Prostate gland (tissue), 2 donors: ENCODE data around the gene NUP205. TPM values are rescaled to one million over a fixed set of nuclear protein-coding genes. Genes with fewer than 3 reads are reported as not detected.
"Not testable (repeated sequence)": the region's sequence is repeated elsewhere in the genome, so short reads cannot be mapped to it uniquely, and the experiment has no call there.

Source experiments
- DNase-seq: peaks from one replicate; pipeline ENCODE4 v3.0.0-alpha.2; 2019; ENCODE audit warnings: low spot score
- H3K27ac ChIP-seq, 2 donors: fragments of 200-600 bp; sonication (generic); 2 replicates each; pipeline ENCODE4 v1.5.1; 2017 to 2019
- H3K27me3 ChIP-seq: fragments of 200-600 bp; sonication (generic); replicated peaks from 2 replicates; pipeline ENCODE4 v1.5.1; 2019; ENCODE audit not compliant: insufficient read depth
- H3K36me3 ChIP-seq, 2 donors: fragments of 200-600 bp; sonication (generic); 1 replicate in 1 of 2; 2 replicates in 1 of 2; pipeline versions ENCODE4 v1.5.1 to v1.8.1; 2017 to 2019
- H3K4me1 ChIP-seq: fragments of 200-600 bp; sonication (generic); replicated peaks from 2 replicates; pipeline ENCODE4 v1.5.1; 2019
- H3K4me3 ChIP-seq, 2 donors: fragments of 200-600 bp; sonication (generic); 2 replicates each; pipeline ENCODE4 v1.5.1; 2017 to 2019
- H3K9me3 ChIP-seq: fragments of 200-600 bp; sonication (generic); 2 replicates; pipeline ENCODE4 v1.5.1; 2017
- POLR2A ChIP-seq: fragments of 450-650 bp; IDR thresholded peaks from one replicate; pipeline ENCODE4 v1.6.1; 2016; ENCODE audit warnings: antibody characterized with exemption, mild to moderate bottlenecking
- POLR2AphosphoS5 ChIP-seq: sonication (generic); formaldehyde crosslinking; IDR thresholded peaks from one replicate; pipeline ENCODE4 v1.6.1; 2017; ENCODE audit warnings: antibody characterized with exemption
- WGBS: methylation state at CpG from one replicate; pipeline ENCODE4 v1.1.5; 2018; 5-methylcytosine and 5-hydroxymethylcytosine counted together
- intact Hi-C: fragments of 100-400 bp; cut with DNase I; formaldehyde crosslinking; loops from one replicate; pipeline ENCODE4 v1.14.2; 2022
- total RNA-seq, 2 donors: library from RNA; depleted of rRNA; stranded (reverse); fragments of >200 nt; gene quantifications; one replicate each; pipeline ENCODE4 v1.1.0, GENCODE V29; 2016
- TF ChIP-seq, protein P1 (sequence below), 4 experiments: fragments of 200-600 bp in 2 of 4; fragments of 450-650 bp in 2 of 4; sonication (generic) in 2 of 4; IDR thresholded peaks; 1 replicate in 3 of 4; 2 replicates in 1 of 4; pipeline ENCODE4 v1.5.1; 2016 to 2019; ENCODE audit warnings: antibody characterized with exemption in 4 of 4, mild to moderate bottlenecking in 2 of 4, moderate library complexity in 2 of 4

The NUP205 gene
- total RNA-seq, 2 donors from 2014 or later = 33.1 to 62.4 TPM

DNA sequence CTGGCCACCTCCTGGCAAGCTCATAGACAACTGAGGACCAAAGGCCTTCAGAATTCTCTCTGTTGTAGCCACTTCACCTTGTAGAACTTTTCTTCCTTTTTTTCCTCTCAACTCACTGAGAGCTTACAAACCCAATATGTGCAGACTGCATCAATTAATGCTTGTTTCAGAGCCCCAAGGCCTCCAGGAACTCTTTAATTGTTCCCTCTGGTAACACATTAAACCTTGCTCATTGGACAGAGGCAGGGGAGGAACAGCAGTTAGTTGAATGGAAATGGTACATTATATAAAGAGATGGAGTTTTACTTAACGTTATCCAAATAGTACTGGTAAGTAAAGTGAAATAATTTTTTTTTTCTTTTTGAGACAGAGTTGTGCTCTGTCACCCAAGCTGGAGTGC is 129.7 kb downstream of the NUP205 start:
- WGBS = 0% methylated on average over 1 of the region's 1 CpG
- no peak for DNase-seq
- no peaks in the 10 kb centered on the region for H3K4me1 ChIP-seq
- no peaks in the 10 kb centered on the region for H3K27me3 ChIP-seq
- H3K4me3 ChIP-seq = no peak overlapping the region
- H3K9me3 ChIP-seq = no peaks in the 10 kb centered on the region
- intact Hi-C loops = no loop called here
- H3K36me3 ChIP-seq = no peaks in the 10 kb centered on the region
- no peak overlapping the region for H3K27ac ChIP-seq
- TF ChIP-seq POLR2A = no peak
- TF ChIP-seq POLR2AphosphoS5 = no peak
- TF ChIP-seq, protein P1, sequence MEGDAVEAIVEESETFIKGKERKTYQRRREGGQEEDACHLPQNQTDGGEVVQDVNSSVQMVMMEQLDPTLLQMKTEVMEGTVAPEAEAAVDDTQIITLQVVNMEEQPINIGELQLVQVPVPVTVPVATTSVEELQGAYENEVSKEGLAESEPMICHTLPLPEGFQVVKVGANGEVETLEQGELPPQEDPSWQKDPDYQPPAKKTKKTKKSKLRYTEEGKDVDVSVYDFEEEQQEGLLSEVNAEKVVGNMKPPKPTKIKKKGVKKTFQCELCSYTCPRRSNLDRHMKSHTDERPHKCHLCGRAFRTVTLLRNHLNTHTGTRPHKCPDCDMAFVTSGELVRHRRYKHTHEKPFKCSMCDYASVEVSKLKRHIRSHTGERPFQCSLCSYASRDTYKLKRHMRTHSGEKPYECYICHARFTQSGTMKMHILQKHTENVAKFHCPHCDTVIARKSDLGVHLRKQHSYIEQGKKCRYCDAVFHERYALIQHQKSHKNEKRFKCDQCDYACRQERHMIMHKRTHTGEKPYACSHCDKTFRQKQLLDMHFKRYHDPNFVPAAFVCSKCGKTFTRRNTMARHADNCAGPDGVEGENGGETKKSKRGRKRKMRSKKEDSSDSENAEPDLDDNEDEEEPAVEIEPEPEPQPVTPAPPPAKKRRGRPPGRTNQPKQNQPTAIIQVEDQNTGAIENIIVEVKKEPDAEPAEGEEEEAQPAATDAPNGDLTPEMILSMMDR (IDR thresholded peaks at IDR 0.05) = no peak

DNA sequence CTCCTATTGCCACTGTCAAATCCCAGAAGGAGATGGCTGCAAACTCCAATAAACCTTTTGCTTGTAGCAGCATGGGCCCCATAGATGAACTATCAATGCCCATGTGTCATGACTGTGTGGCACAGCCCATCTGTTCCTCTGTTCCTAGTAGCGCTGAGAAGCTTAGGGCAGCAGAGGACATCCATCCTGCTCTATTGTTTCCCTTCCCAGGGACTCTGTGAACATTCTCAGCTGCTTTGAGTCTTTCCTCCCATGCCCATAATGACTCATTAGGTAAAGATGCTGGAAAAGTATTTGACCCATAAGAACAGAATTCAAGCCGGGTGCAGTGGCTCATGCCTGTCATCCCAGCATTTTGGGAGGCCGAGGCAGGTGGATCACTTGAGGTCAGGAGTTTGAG is 132.8 kb downstream of the NUP205 start:
- TF ChIP-seq, protein P1 (IDR thresholded peaks at IDR 0.05) = no peak
- TF ChIP-seq POLR2AphosphoS5 (no peak), POLR2A (no peak)
- H3K9me3 ChIP-seq = no peaks in the 10 kb centered on the region
- intact Hi-C loops = no loop called here

DNA sequence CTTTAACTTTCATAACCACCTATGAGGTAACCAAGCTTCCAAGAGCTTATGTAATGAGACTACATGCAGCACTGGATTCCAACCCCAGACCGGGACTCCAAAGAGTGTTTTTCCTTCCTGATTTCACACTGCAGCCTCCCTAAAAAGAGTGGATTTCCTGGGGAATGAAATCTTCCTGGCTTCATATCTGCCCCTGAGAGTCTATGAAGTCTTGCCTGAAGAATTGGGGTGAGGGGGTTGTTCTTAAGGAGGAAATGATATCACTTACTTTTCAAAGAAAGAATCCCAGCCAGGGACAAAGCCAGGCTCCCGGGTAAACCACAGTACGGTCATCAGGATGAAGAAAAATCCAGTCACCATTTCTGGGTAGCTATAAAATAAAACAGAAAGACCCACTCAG is 134.3 kb downstream of the NUP205 start:
- WGBS = 61% methylated on average over 3 of the region's 3 CpGs
- TF ChIP-seq POLR2AphosphoS5 (no peak), POLR2A (no peak)
- TF ChIP-seq, protein P1 (IDR thresholded peaks at IDR 0.05) = no peak
- H3K36me3 ChIP-seq = no peaks in the 10 kb centered on the region
- intact Hi-C loops = no loop called here
- no peak overlapping the region for H3K27ac ChIP-seq
- H3K9me3 ChIP-seq = no peaks in the 10 kb centered on the region
- DNase-seq = no peak
- no peak overlapping the region for H3K4me3 ChIP-seq
- no peaks in the 10 kb centered on the region for H3K27me3 ChIP-seq
- H3K4me1 ChIP-seq = no peaks in the 10 kb centered on the region

More for the DNA sequence above, 132.8 kb downstream of the NUP205 start:
- WGBS = 96% methylated on average over 3 of the region's 3 CpGs
- Histone ChIP-seq H3K36me3 (no peaks in the 10 kb centered on the region), H3K27me3 (no peaks in the 10 kb centered on the region), H3K4me1 (no peaks in the 10 kb centered on the region), H3K4me3 (no peak overlapping the region), H3K27ac (no peak overlapping the region)
- DNase-seq = no peak

DNA sequence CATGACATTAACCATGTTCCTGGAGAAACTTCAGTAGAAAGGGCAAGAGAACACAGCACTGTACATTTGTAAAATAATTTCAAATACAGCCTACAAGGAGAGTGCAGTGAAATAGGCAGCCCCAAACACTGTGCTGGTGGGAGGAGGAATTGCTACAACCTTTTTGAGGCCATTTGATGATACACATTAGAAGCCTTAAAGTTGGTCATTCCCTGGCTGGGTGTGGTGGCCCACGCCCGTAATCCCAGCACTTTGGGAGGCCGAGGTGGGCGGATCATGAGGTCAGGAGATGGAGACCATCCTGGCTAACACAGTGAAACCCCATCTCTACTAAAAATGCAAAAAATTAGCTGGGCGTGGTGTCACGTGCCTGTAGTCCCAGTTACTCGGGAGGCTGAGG is 134.9 kb downstream of the NUP205 start:
- H3K27ac ChIP-seq, DNase-seq, H3K36me3 ChIP-seq, H3K27me3 ChIP-seq, H3K4me1 ChIP-seq, intact Hi-C loops, H3K9me3 ChIP-seq, H3K4me3 ChIP-seq: not testable (repeated sequence)
- 93% methylated on average over 7 of the region's 7 CpGs for WGBS

DNA sequence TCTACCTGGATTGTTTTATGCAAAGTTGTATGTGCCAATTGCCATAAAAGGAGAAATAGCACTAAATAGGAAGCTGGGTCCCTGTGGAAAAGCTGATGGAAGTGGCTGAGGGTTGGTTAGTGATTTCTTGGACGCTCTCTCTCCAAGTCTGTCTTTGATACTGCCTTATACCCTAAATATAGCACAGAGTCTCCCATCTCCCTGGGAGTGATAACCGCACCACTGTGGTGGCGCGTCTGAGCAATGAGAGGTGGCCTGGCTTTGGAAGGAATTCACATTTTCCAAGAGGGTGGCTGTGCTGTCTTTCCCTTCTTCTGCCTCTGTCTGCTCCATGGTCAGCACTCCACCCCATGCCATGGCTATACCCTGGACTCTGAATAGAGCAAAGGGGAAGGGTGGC is 135.8 kb downstream of the NUP205 start:
- WGBS = 98% methylated on average over 4 of the region's 4 CpGs
- no peak overlapping the region for H3K4me3 ChIP-seq
- no peaks in the 10 kb centered on the region for H3K36me3 ChIP-seq
- H3K9me3 ChIP-seq = no peaks in the 10 kb centered on the region
- no peak for DNase-seq
- TF ChIP-seq POLR2A (no peak), POLR2AphosphoS5 (no peak)
- TF ChIP-seq, protein P1 (IDR thresholded peaks at IDR 0.05) = no peak
- no peaks in the 10 kb centered on the region for H3K27me3 ChIP-seq
- intact Hi-C loops = no loop called here
- H3K4me1 ChIP-seq = no peaks in the 10 kb centered on the region
- H3K27ac ChIP-seq = no peak overlapping the region
